NCI-H1436 treated with DMSO at 0.1 percent for 48 hours (cell line): Measurements from ENCODE around the gene NMRK2.
"Not testable (repeated sequence)": the region's sequence is repeated elsewhere in the genome, so short reads cannot be mapped to it uniquely, and the experiment has no call there.

Source experiments
- DNase-seq: peaks from one replicate; lab custom pipeline; 2025; lab: John Stamatoyannopoulos, UW

NMRK2 gene

GRCh38 chr19:3932931-3933810 is at the start of gene NMRK2:
Gene NMRK2, plus strand, starts transcription at chr19:3933069. Its CDS starts 603 bp downstream, at chr19:3933672.
- DNase-seq, result peak; percentile 27

GRCh38 chr19:3890591-3890990 is 42.3 kb upstream of the NMRK2 start:
- no peak for DNase-seq

GRCh38 chr19:3893509-3894179 is 39.2 kb upstream of the NMRK2 start:
- no peak for DNase-seq

GRCh38 chr19:3894959-3895358 is 37.9 kb upstream of the NMRK2 start:
- DNase-seq, result not testable (repeated sequence)

- no peak for DNase-seq
These were observed 37.1 kb upstream of the NMRK2 start for GRCh38 chr19:3895788-3896187.

- DNase-seq, result no peak
These were observed 34.9 kb upstream of the NMRK2 start for GRCh38 chr19:3897936-3898335.

- DNase-seq, result no peak
These were observed 34.4 kb upstream of the NMRK2 start for GRCh38 chr19:3898426-3898825.

- DNase-seq, result no peak
These were observed 33.2 kb upstream of the NMRK2 start for GRCh38 chr19:3899531-3900294.

- no peak for DNase-seq
These were observed 30.4 kb upstream of the NMRK2 start for GRCh38 chr19:3902317-3902973.

- DNase-seq, result no peak
These were observed 28.6 kb upstream of the NMRK2 start for GRCh38 chr19:3904233-3904632.

- DNase-seq, result no peak
These were observed 25.1 kb upstream of the NMRK2 start for GRCh38 chr19:3907626-3908265.

GRCh38 chr19:3908266-3909054 is 24.4 kb upstream of the NMRK2 start:
- DNase-seq, result no peak

GRCh38 chr19:3910105-3910504 is 22.8 kb upstream of the NMRK2 start:
- no peak for DNase-seq

- no peak for DNase-seq
These were observed 18.7 kb upstream of the NMRK2 start for GRCh38 chr19:3914199-3914598.

GRCh38 chr19:3916033-3916432 is 16.8 kb upstream of the NMRK2 start:
- DNase-seq, result no peak

GRCh38 chr19:3919793-3920192 is 13.1 kb upstream of the NMRK2 start:
- no peak for DNase-seq

GRCh38 chr19:3923096-3923758 is 9.6 kb upstream of the NMRK2 start:
- DNase-seq, result no peak

- DNase-seq, result no peak
These were observed 9.0 kb upstream of the NMRK2 start for GRCh38 chr19:3923912-3924311.

GRCh38 chr19:3931041-3931440 is 1.8 kb upstream of the NMRK2 start:
- no peak for DNase-seq
